Measurements from ENCODE around the gene CHD8. TPM values are rescaled to one million over a fixed set of nuclear protein-coding genes. Genes with fewer than 3 reads are reported as not detected.
A peak's percentile ranks its signal among the peaks of the same experiment; 100 is the strongest.

CHD8 gene, protein sequence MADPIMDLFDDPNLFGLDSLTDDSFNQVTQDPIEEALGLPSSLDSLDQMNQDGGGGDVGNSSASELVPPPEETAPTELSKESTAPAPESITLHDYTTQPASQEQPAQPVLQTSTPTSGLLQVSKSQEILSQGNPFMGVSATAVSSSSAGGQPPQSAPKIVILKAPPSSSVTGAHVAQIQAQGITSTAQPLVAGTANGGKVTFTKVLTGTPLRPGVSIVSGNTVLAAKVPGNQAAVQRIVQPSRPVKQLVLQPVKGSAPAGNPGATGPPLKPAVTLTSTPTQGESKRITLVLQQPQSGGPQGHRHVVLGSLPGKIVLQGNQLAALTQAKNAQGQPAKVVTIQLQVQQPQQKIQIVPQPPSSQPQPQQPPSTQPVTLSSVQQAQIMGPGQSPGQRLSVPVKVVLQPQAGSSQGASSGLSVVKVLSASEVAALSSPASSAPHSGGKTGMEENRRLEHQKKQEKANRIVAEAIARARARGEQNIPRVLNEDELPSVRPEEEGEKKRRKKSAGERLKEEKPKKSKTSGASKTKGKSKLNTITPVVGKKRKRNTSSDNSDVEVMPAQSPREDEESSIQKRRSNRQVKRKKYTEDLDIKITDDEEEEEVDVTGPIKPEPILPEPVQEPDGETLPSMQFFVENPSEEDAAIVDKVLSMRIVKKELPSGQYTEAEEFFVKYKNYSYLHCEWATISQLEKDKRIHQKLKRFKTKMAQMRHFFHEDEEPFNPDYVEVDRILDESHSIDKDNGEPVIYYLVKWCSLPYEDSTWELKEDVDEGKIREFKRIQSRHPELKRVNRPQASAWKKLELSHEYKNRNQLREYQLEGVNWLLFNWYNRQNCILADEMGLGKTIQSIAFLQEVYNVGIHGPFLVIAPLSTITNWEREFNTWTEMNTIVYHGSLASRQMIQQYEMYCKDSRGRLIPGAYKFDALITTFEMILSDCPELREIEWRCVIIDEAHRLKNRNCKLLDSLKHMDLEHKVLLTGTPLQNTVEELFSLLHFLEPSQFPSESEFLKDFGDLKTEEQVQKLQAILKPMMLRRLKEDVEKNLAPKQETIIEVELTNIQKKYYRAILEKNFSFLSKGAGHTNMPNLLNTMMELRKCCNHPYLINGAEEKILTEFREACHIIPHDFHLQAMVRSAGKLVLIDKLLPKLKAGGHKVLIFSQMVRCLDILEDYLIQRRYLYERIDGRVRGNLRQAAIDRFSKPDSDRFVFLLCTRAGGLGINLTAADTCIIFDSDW (N-terminal part only)
- 43.9 and 50.1 TPM in 2 replicates for total RNA-seq

DNA sequence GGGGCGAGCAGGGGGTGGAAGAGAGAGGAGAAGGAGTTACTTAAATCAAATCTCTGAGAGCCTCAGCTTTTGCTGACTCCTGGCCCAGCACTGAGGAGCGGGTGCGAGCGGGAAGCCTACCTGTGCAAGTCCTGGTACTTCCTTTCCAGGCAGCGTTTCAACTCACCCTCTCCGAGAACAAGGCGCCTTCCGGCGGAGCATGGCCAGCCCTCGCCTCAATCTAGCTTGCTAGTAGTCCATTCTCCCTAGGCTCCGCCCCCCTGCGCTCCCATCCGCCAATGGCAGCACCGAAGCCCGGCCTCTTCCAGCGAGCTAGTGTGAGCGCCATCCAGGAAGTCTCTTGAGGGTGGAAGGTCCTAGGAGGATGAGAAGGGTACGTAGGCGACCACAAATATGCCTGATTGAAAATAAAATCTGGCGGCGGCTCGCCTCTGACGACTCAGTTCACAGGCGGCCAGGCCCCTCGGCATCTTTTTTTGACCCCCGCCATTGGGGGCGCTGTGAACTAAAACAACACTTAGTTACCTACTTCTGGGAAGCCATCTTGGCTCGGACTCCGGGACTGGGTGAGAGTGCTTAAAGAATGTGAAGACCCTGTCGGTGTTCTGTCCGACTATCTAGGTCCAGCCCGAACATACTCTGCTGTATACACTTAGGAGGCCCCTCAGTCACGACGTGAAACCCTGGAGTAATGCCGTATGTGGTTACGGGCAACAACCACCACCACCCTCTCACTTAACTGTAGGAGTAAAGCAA lies at the start of gene CHD8:
Gene CHD8 (minus strand): TSS at position 212 of the 756 bp plus-strand sequence. CDS start 24,480 bp downstream, outside the sequence.
- peak within 1 kb of the TSS; percentile 98 for H3K4me3 ChIP-seq (ENCODE audit: low read depth, low read length)
- DNase-seq (ENCODE audit: low read depth): peak; percentile 98
- TF ChIP-seq, protein P1, sequence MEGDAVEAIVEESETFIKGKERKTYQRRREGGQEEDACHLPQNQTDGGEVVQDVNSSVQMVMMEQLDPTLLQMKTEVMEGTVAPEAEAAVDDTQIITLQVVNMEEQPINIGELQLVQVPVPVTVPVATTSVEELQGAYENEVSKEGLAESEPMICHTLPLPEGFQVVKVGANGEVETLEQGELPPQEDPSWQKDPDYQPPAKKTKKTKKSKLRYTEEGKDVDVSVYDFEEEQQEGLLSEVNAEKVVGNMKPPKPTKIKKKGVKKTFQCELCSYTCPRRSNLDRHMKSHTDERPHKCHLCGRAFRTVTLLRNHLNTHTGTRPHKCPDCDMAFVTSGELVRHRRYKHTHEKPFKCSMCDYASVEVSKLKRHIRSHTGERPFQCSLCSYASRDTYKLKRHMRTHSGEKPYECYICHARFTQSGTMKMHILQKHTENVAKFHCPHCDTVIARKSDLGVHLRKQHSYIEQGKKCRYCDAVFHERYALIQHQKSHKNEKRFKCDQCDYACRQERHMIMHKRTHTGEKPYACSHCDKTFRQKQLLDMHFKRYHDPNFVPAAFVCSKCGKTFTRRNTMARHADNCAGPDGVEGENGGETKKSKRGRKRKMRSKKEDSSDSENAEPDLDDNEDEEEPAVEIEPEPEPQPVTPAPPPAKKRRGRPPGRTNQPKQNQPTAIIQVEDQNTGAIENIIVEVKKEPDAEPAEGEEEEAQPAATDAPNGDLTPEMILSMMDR (conservative IDR thresholded peaks at IDR 0.05; ENCODE audit: low read depth, low read length): peak; percentile 67

DNA sequence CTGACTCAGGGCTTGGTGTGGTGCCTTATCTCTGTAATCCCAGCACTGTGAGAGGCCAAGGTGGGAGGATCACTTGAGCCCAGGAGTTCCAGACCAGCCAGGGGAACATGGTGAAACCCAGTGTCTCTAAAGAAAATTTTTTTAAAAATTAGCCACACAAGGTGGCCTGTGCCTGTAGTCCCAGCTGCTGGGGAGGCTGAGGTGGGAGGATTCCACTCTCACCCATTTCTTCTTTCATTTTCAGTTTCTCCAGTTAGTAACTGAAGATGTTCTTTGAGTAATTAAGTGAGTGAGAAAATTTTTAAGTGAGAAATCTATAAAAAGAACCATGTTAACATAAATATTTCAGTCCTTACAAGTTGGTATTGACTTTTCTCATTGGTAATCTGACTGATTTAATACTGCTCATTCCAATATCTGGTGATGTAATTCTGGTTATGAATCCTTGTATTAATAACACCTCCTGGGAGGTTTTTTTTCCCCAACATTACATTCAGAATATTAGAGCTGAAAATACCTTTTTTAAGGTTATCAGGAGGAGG lies 49.2 kb upstream of the CHD8 start:
- TF ChIP-seq, protein P1 (conservative IDR thresholded peaks at IDR 0.05; ENCODE audit: low read depth, low read length): no peak
- H3K4me3 ChIP-seq (ENCODE audit: low read depth, low read length): no peak overlapping the region
- DNase-seq (ENCODE audit: low read depth): no peak

DNA sequence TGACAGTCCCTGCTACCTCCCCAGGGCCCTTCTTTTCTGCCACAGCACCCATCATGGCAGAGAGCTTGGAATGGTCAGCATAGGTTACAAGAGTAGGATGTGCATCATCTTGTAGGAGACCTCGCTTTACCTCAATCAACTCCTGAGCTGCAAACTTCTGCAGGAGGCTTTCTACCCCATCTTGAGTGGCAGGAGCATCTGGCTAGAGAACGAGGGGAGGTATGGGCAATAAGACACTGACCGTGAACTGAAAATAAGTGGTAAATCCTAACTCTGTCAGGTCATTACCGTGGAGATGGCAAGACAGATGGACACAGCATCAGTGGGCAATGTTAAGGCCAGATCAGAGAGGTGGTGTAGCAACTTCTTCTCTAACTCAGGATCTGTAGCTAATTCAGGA lies 47.5 kb upstream of the CHD8 start:
- DNase-seq (ENCODE audit: low read depth): no peak
- TF ChIP-seq, protein P1 (conservative IDR thresholded peaks at IDR 0.05; ENCODE audit: low read depth, low read length): no peak

DNA sequence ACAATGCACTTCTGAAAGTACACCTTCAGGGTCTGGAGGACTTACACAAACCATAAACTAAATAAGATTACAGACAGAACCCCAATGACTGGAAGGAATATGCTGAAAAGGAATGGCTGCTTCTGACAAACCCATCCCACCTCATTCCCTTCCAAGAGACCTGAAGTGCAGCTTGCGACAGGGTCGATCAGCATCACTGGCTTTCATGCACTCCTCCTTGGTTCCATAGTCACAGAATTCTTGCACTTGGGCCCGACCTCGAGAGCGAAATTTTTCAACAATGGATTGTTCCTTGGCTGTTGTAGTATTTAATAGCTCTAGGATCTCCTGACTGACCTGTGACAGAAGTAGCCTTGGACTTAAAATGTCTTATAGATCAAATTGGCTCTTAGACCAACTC lies 45.6 kb upstream of the CHD8 start:
- H3K4me3 ChIP-seq (ENCODE audit: low read depth, low read length): no peak overlapping the region
- TF ChIP-seq, protein P1 (conservative IDR thresholded peaks at IDR 0.05; ENCODE audit: low read depth, low read length): no peak
- DNase-seq (ENCODE audit: low read depth): no peak

More for the DNA sequence above, 47.5 kb upstream of the CHD8 start:
- H3K4me3 ChIP-seq (ENCODE audit: low read depth, low read length): no peak overlapping the region

DNA sequence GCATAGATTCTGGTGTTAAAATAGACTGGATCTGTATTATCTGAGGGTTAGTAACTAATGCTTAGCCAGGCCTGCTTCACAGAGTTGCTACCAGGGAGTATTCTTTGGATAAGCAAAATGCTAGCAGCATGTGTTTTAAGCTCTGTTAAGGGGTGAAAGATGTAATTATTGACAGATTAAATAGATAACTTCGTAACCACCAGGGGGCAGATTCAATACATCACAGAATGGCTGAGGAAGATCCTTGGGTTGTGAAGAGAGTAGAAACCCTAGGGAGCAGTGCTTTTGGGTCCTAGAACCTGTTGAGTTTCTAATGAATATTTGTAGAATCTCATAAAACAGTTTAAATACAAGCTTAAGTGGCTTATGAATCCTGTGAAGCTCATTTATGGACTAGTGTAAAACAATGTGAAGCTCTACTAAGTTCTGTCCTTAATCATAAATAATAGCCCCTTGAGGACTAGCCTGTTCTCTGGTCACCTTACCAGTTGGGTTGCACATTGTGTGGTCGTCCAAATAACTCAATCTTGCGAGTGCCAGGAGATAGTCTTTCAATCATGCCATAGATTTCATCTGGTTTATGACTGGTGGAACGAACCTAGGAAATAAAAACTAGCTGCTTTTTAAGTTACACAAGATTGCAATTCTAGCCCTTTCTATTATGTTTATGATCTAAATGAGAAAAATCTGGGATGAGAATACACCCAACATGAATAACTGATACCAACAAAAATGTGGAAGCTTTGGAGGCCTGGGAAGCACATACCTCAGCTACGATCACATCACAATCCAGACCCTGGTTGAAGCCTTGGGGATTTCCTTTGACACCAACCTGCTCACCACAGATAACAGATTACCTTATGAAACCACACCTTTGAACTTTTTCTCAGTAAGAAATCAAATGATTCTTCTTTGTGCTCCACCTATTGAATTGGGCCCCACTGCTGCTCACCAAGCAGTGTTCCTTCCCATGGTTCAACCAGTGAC lies 42.9 kb upstream of the CHD8 start:
- TF ChIP-seq, protein P1 (conservative IDR thresholded peaks at IDR 0.05; ENCODE audit: low read depth, low read length): peak; percentile 62
- H3K4me3 ChIP-seq (ENCODE audit: low read depth, low read length): no peak overlapping the region
- DNase-seq (ENCODE audit: low read depth): peak; percentile 23

All from epithelial cell of proximal tubule (primary cell).